ENCODE measurements around the gene RING1.

GRCh38 chr6:33168284-33168601 is 40.1 kb upstream of the RING1 start:
- TF ChIP-seq, protein P1, sequence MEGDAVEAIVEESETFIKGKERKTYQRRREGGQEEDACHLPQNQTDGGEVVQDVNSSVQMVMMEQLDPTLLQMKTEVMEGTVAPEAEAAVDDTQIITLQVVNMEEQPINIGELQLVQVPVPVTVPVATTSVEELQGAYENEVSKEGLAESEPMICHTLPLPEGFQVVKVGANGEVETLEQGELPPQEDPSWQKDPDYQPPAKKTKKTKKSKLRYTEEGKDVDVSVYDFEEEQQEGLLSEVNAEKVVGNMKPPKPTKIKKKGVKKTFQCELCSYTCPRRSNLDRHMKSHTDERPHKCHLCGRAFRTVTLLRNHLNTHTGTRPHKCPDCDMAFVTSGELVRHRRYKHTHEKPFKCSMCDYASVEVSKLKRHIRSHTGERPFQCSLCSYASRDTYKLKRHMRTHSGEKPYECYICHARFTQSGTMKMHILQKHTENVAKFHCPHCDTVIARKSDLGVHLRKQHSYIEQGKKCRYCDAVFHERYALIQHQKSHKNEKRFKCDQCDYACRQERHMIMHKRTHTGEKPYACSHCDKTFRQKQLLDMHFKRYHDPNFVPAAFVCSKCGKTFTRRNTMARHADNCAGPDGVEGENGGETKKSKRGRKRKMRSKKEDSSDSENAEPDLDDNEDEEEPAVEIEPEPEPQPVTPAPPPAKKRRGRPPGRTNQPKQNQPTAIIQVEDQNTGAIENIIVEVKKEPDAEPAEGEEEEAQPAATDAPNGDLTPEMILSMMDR (IDR thresholded peaks at IDR 0.05; ENCODE audit: low read length): no peak
- TF ChIP-seq EZH2 (optimal IDR thresholded peaks at IDR 0.05; ENCODE audit: low read depth, low read length): no peak
